GM18498 (cell line): Measurements from ENCODE around the gene CERS3.
"Not testable (repeated sequence)": the region's sequence is repeated elsewhere in the genome, so short reads cannot be mapped to it uniquely, and the experiment has no call there.

Experiments
- ATAC-seq: cut with Tn5 transposase; IDR thresholded peaks from one replicate; pipeline ENCODE4 v1.9.1; 2021; ENCODE audit warnings: mild to moderate bottlenecking, moderate library complexity; ENCODE audit not compliant: unreplicated experiment

Gene CERS3

GRCh38 chr15:100468285-100468684 is 60.5 kb downstream of the CERS3 start:
- no peak for ATAC-seq

GRCh38 chr15:100466073-100466472 is 62.7 kb downstream of the CERS3 start:
- no peak for ATAC-seq

GRCh38 chr15:100464888-100465287 is 63.9 kb downstream of the CERS3 start:
- no peak for ATAC-seq

GRCh38 chr15:100464256-100464655 is 64.5 kb downstream of the CERS3 start:
- no peak for ATAC-seq

GRCh38 chr15:100463515-100463914 is 65.2 kb downstream of the CERS3 start:
- no peak for ATAC-seq

GRCh38 chr15:100461049-100461448 is 67.7 kb downstream of the CERS3 start:
- peak; percentile 46 for ATAC-seq

GRCh38 chr15:100457201-100457600 is 71.5 kb downstream of the CERS3 start:
- no peak for ATAC-seq

GRCh38 chr15:100454148-100454547 is 74.6 kb downstream of the CERS3 start:
- ATAC-seq = no peak

- no peak for ATAC-seq
Measured at GRCh38 chr15:100448481-100448880, 80.3 kb downstream of the CERS3 start.

GRCh38 chr15:100441063-100441462 is 87.7 kb downstream of the CERS3 start:
- not testable (repeated sequence) for ATAC-seq

- ATAC-seq = no peak
Measured at GRCh38 chr15:100439514-100439913, 89.2 kb downstream of the CERS3 start.

GRCh38 chr15:100438570-100438969 is 90.2 kb downstream of the CERS3 start:
- ATAC-seq = peak; percentile 90

GRCh38 chr15:100437261-100437660 is 91.5 kb downstream of the CERS3 start:
- no peak for ATAC-seq

GRCh38 chr15:100434561-100434960 is 94.2 kb downstream of the CERS3 start:
- no peak for ATAC-seq

- ATAC-seq = no peak
Measured at GRCh38 chr15:100434038-100434437, 94.7 kb downstream of the CERS3 start.

GRCh38 chr15:100433304-100433703 is 95.4 kb downstream of the CERS3 start:
- no peak for ATAC-seq

- no peak for ATAC-seq
Measured at GRCh38 chr15:100430411-100430810, 98.3 kb downstream of the CERS3 start.

- ATAC-seq = no peak
Measured at GRCh38 chr15:100429116-100429728, 99.5 kb downstream of the CERS3 start.

GRCh38 chr15:100426937-100427336 is 101.8 kb downstream of the CERS3 start:
- no peak for ATAC-seq

- ATAC-seq = no peak
Measured at GRCh38 chr15:100405179-100405578, 123.6 kb downstream of the CERS3 start.

GRCh38 chr15:100400996-100401395 is 127.8 kb downstream of the CERS3 start:
- ATAC-seq = no peak

- ATAC-seq = no peak
Measured at GRCh38 chr15:100394736-100395440, 133.9 kb downstream of the CERS3 start.

- no peak for ATAC-seq
Measured at GRCh38 chr15:100393008-100393407, 135.7 kb downstream of the CERS3 start.
